NT2/D1 (cell line): Measurements from ENCODE around the gene SAMD14.

Experiments used
- DNase-seq: peaks from one replicate; pipeline ENCODE4 v3.0.0-alpha.2; 2011; ENCODE audit warnings: low read depth, low spot score
- H3K27me3 ChIP-seq: 2 replicates; pipeline ENCODE4 v1.6.0; 2011; ENCODE audit warnings: mild to moderate bottlenecking; ENCODE audit not compliant: insufficient read length, insufficient read depth
- H3K36me3 ChIP-seq: 2 replicates; pipeline ENCODE4 v1.6.1; 2011; ENCODE audit warnings: mild to moderate bottlenecking, low read length, mixed read lengths; ENCODE audit not compliant: insufficient read depth, insufficient read length
- H3K4me1 ChIP-seq: 2 replicates; pipeline ENCODE4 v1.5.1; 2011; ENCODE audit not compliant: insufficient read depth, insufficient read length
- H3K4me3 ChIP-seq: 2 replicates; pipeline ENCODE4 v1.5.1; 2011; ENCODE audit warnings: low read depth; ENCODE audit not compliant: insufficient read length
- H3K9ac ChIP-seq: 2 replicates; pipeline ENCODE4 v1.6.0; 2011; ENCODE audit warnings: low read depth; ENCODE audit not compliant: insufficient read length
- H3K9me3 ChIP-seq: 2 replicates; pipeline ENCODE4 v1.5.1; 2011; ENCODE audit warnings: mild to moderate bottlenecking, low read length; ENCODE audit not compliant: insufficient read depth
- SUZ12 ChIP-seq: IDR thresholded peaks from 2 replicates; pipeline ENCODE4 v1.6.1; 2011; ENCODE audit not compliant: insufficient read length, insufficient read depth; ENCODE audit errors: extremely low read depth
- YY1 ChIP-seq: IDR thresholded peaks from 2 replicates; pipeline ENCODE4 v1.6.1; 2011; ENCODE audit not compliant: insufficient read length, insufficient read depth
- ZNF274 ChIP-seq: IDR thresholded peaks from 2 replicates; pipeline ENCODE4 v1.6.1; 2011; ENCODE audit warnings: mild to moderate bottlenecking, low read depth, low read length

SAMD14 gene

GRCh38 chr17:50090071-50090470 is 39.9 kb downstream of the SAMD14 start:
- Histone ChIP-seq H3K9ac (no peak overlapping the region), H3K27me3 (peaks cover 3% of the 10 kb centered on the region), H3K36me3 (peaks cover 32% of the 10 kb centered on the region), H3K9me3 (no peaks in the 10 kb centered on the region), H3K4me3 (no peak overlapping the region), H3K4me1 (peaks cover 4% of the 10 kb centered on the region)
- no peak for DNase-seq
- TF ChIP-seq YY1 (no peak), SUZ12 (no peak), ZNF274 (no peak)

GRCh38 chr17:50088952-50089825 is 40.8 kb downstream of the SAMD14 start:
- Histone ChIP-seq H3K4me1 (peaks cover 4% of the 10 kb centered on the region), H3K9me3 (no peaks in the 10 kb centered on the region), H3K27me3 (peaks cover 3% of the 10 kb centered on the region), H3K4me3 (no peak overlapping the region), H3K9ac (no peak overlapping the region), H3K36me3 (peaks cover 32% of the 10 kb centered on the region)
- DNase-seq, result no peak
- TF ChIP-seq SUZ12 (no peak), ZNF274 (no peak), YY1 (no peak)

- TF ChIP-seq ZNF274 (no peak), YY1 (no peak), SUZ12 (no peak)
- H3K27me3 ChIP-seq, result peaks cover under 1% of the 10 kb centered on the region
Measured at GRCh38 chr17:50087912-50088405, 42.0 kb downstream of the SAMD14 start.

GRCh38 chr17:50087246-50087911 is 42.6 kb downstream of the SAMD14 start:
- peaks cover 32% of the 10 kb centered on the region for H3K36me3 ChIP-seq
- TF ChIP-seq ZNF274, result no peak
- TF ChIP-seq SUZ12, result no peak
- no peak for TF ChIP-seq YY1
- DNase-seq, result peak; percentile 50

More at GRCh38 chr17:50087912-50088405, 42.0 kb downstream of the SAMD14 start:
- Histone ChIP-seq H3K9ac (no peak overlapping the region), H3K4me1 (peaks cover 4% of the 10 kb centered on the region), H3K9me3 (no peaks in the 10 kb centered on the region), H3K4me3 (no peak overlapping the region), H3K36me3 (peaks cover 32% of the 10 kb centered on the region)
- DNase-seq, result no peak

GRCh38 chr17:50081757-50082156 is 48.2 kb downstream of the SAMD14 start:
- Histone ChIP-seq H3K9me3 (no peaks in the 10 kb centered on the region), H3K4me1 (no peaks in the 10 kb centered on the region), H3K27me3 (no peaks in the 10 kb centered on the region), H3K36me3 (peaks cover 52% of the 10 kb centered on the region), H3K4me3 (no peak overlapping the region), H3K9ac (no peak overlapping the region)
- TF ChIP-seq ZNF274 (no peak), SUZ12 (no peak), YY1 (no peak)
- no peak for DNase-seq

More at GRCh38 chr17:50087246-50087911, 42.6 kb downstream of the SAMD14 start:
- Histone ChIP-seq H3K9ac (no peak overlapping the region), H3K9me3 (no peaks in the 10 kb centered on the region), H3K27me3 (no peaks in the 10 kb centered on the region), H3K4me1 (peaks cover 4% of the 10 kb centered on the region), H3K4me3 (no peak overlapping the region)

GRCh38 chr17:50080827-50081226 is 49.1 kb downstream of the SAMD14 start:
- no peak overlapping the region for H3K4me3 ChIP-seq
- peaks cover 55% of the 10 kb centered on the region for H3K36me3 ChIP-seq

GRCh38 chr17:50080096-50080480 is 49.9 kb downstream of the SAMD14 start:
- Histone ChIP-seq H3K36me3 (peaks cover 62% of the 10 kb centered on the region), H3K9ac (no peak overlapping the region)
- TF ChIP-seq YY1 (no peak), SUZ12 (no peak), ZNF274 (no peak)

More at GRCh38 chr17:50080827-50081226, 49.1 kb downstream of the SAMD14 start:
- Histone ChIP-seq H3K27me3 (no peaks in the 10 kb centered on the region), H3K4me1 (no peaks in the 10 kb centered on the region), H3K9me3 (no peaks in the 10 kb centered on the region), H3K9ac (no peak overlapping the region)
- DNase-seq, result no peak
- TF ChIP-seq ZNF274 (no peak), SUZ12 (no peak), YY1 (no peak)

More at GRCh38 chr17:50080096-50080480, 49.9 kb downstream of the SAMD14 start:
- no peak for DNase-seq
- Histone ChIP-seq H3K27me3 (no peaks in the 10 kb centered on the region), H3K9me3 (no peaks in the 10 kb centered on the region), H3K4me1 (no peaks in the 10 kb centered on the region), H3K4me3 (no peak overlapping the region)
